ENCODE measurements around the gene FGF2.

FGF2 gene

GRCh38 chr4:122900314-122900713 is 73.7 kb downstream of the FGF2 start:
- no peak overlapping the region for H3K9ac ChIP-seq
- no peak overlapping the region for H2AFZ ChIP-seq (ENCODE audit: low read depth)
- no peak overlapping the region for H3K27ac ChIP-seq
- TF ChIP-seq, protein P1, sequence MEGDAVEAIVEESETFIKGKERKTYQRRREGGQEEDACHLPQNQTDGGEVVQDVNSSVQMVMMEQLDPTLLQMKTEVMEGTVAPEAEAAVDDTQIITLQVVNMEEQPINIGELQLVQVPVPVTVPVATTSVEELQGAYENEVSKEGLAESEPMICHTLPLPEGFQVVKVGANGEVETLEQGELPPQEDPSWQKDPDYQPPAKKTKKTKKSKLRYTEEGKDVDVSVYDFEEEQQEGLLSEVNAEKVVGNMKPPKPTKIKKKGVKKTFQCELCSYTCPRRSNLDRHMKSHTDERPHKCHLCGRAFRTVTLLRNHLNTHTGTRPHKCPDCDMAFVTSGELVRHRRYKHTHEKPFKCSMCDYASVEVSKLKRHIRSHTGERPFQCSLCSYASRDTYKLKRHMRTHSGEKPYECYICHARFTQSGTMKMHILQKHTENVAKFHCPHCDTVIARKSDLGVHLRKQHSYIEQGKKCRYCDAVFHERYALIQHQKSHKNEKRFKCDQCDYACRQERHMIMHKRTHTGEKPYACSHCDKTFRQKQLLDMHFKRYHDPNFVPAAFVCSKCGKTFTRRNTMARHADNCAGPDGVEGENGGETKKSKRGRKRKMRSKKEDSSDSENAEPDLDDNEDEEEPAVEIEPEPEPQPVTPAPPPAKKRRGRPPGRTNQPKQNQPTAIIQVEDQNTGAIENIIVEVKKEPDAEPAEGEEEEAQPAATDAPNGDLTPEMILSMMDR (conservative IDR thresholded peaks at IDR 0.05; ENCODE audit: low read depth, low read length), result no peak
- no peaks in the 10 kb centered on the region for H3K79me2 ChIP-seq (ENCODE audit: insufficient read depth, low read depth)
- no peaks in the 10 kb centered on the region for H4K20me1 ChIP-seq (ENCODE audit: insufficient read depth)
- H3K27me3 ChIP-seq (ENCODE audit: insufficient read depth, low read depth), result no peaks in the 10 kb centered on the region
- no peak overlapping the region for H3K4me3 ChIP-seq (IDR thresholded peaks at IDR 0.05; ENCODE audit: insufficient read depth, low read depth, low read length)
- no peaks in the 10 kb centered on the region for H3K4me1 ChIP-seq (ENCODE audit: low read depth, poor library complexity, severe bottlenecking)
- no peaks in the 10 kb centered on the region for H3K36me3 ChIP-seq (ENCODE audit: insufficient read depth)
- H3K4me2 ChIP-seq, result no peak overlapping the region

DNA sequence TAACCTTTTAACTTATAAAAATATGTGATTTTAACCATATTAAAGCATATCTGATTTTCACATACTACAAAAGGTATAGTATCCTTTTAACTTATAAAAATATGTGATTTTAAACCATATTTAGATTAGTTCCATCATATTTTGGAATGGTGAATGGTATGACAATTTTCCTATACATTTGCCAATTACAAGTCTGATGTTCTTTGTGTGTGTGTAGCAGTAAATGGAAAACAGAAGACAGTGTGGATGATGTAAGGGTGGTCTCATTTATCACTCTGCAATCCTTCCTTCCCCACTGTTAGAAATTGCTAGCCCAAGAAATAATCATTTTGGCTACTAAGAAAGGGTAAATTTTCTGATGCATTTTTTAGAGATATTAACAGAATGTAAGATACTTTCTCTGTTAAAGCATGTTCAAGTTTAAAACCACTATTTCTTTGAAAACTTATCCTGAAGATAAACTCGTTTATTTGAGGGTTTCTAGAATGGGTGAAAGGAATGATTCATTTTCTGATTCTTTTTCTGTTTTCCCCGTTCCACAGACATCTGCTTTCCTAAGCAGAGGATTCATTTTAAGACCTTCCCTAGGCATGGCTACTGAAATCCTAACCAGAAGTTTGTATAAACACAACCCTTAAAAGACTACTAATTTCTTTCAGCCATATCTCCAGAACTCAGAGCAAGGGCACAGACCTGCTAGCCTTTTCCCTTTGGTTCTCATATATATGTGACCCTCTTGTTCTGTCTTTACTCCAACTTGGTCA is 74.8 kb downstream of the FGF2 start:
- Histone ChIP-seq H3K4me1 (ENCODE audit: low read depth, poor library complexity, severe bottlenecking) (no peaks in the 10 kb centered on the region), H2AFZ (ENCODE audit: low read depth) (no peak overlapping the region), H3K79me2 (ENCODE audit: insufficient read depth, low read depth) (no peaks in the 10 kb centered on the region), H3K4me2 (no peak overlapping the region), H4K20me1 (ENCODE audit: insufficient read depth) (no peaks in the 10 kb centered on the region), H3K27ac (no peak overlapping the region), H3K27me3 (ENCODE audit: insufficient read depth, low read depth) (no peaks in the 10 kb centered on the region), H3K9ac (no peak overlapping the region), H3K36me3 (ENCODE audit: insufficient read depth) (no peaks in the 10 kb centered on the region), H3K4me3 (IDR thresholded peaks at IDR 0.05; ENCODE audit: insufficient read depth, low read depth, low read length) (no peak overlapping the region)
- TF ChIP-seq, protein P1 (conservative IDR thresholded peaks at IDR 0.05; ENCODE audit: low read depth, low read length), result no peak

DNA sequence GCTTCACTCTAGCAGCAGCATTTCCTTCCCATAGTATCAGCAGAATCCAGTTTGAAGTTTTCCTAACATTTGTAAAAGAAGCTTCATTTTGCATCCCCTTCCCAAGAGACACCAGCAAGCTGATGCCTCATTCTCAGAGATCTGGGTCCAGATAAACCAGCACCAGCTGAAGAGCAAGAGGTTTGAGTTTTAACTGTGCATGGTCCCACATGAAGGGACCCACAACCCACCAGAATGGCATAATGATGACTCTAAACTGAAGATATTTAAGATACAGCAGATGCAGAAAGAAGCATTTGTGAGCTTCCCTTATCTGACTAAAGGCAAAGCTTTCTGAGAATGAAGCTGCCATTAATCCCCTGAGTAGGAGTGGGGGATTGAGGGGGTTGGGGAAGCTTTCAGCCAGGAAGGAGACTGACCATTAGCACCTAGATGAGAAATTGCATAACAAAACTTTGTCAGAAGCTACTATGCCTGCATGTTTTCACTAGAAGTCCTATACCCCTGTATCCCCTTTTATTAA is 77.2 kb downstream of the FGF2 start:
- Histone ChIP-seq H3K27me3 (ENCODE audit: insufficient read depth, low read depth) (no peaks in the 10 kb centered on the region), H3K4me1 (ENCODE audit: low read depth, poor library complexity, severe bottlenecking) (no peaks in the 10 kb centered on the region), H4K20me1 (ENCODE audit: insufficient read depth) (no peaks in the 10 kb centered on the region), H3K36me3 (ENCODE audit: insufficient read depth) (no peaks in the 10 kb centered on the region), H3K79me2 (ENCODE audit: insufficient read depth, low read depth) (no peaks in the 10 kb centered on the region), H3K4me3 (IDR thresholded peaks at IDR 0.05; ENCODE audit: insufficient read depth, low read depth, low read length) (no peak overlapping the region), H3K9ac (no peak overlapping the region), H2AFZ (ENCODE audit: low read depth) (no peak overlapping the region), H3K4me2 (no peak overlapping the region), H3K27ac (no peak overlapping the region)
- TF ChIP-seq, protein P1 (conservative IDR thresholded peaks at IDR 0.05; ENCODE audit: low read depth, low read length), result no peak

- no peak overlapping the region for H3K4me3 ChIP-seq (IDR thresholded peaks at IDR 0.05; ENCODE audit: insufficient read depth, low read depth, low read length)
- no peaks in the 10 kb centered on the region for H3K79me2 ChIP-seq (ENCODE audit: insufficient read depth, low read depth)
- no peak overlapping the region for H3K27ac ChIP-seq
- no peaks in the 10 kb centered on the region for H4K20me1 ChIP-seq (ENCODE audit: insufficient read depth)
- H2AFZ ChIP-seq (ENCODE audit: low read depth), result no peak overlapping the region
- no peak overlapping the region for H3K9ac ChIP-seq
- TF ChIP-seq, protein P1 (conservative IDR thresholded peaks at IDR 0.05; ENCODE audit: low read depth, low read length), result no peak
- no peak overlapping the region for H3K4me2 ChIP-seq
- H3K4me1 ChIP-seq (ENCODE audit: low read depth, poor library complexity, severe bottlenecking), result peaks cover 10% of the 10 kb centered on the region
- H3K36me3 ChIP-seq (ENCODE audit: insufficient read depth), result no peaks in the 10 kb centered on the region
- H3K27me3 ChIP-seq (ENCODE audit: insufficient read depth, low read depth), result no peaks in the 10 kb centered on the region
Measured at GRCh38 chr4:122906859-122907305, 80.3 kb downstream of the FGF2 start.
